Upper lobe of right lung (tissue), 1 donor: ENCODE data around the gene UIMC1. TPM values are rescaled to one million over a fixed set of nuclear protein-coding genes. Genes with fewer than 3 reads are reported as not detected.

ENCODE experiments used
- ATAC-seq: fragments of 200-7000 bp; cut with Tn5 transposase; one replicate; pipeline ENCODE4 v1.9.1; 2020; ENCODE audit warnings: mild to moderate bottlenecking, moderate library complexity
- DNase-seq: peaks from one replicate; pipeline ENCODE4 v3.0.0-alpha.2; 2020
- H3K27ac ChIP-seq: fragments of 200-600 bp; one replicate; pipeline ENCODE4 v1.8.0; 2022
- H3K27me3 ChIP-seq: fragments of 200-600 bp; one replicate; pipeline ENCODE4 v1.8.0; 2022; ENCODE audit warnings: mild to moderate bottlenecking
- H3K36me3 ChIP-seq: fragments of 200-600 bp; one replicate; pipeline ENCODE4 v1.8.0; 2022
- H3K4me1 ChIP-seq: fragments of 200-600 bp; one replicate; pipeline ENCODE4 v1.8.0; 2022
- H3K4me3 ChIP-seq: fragments of 200-600 bp; one replicate; pipeline ENCODE4 v1.8.0; 2022; ENCODE audit warnings: mild to moderate bottlenecking
- H3K9me3 ChIP-seq: fragments of 200-600 bp; one replicate; pipeline ENCODE4 v1.8.0; 2022
- intact Hi-C: fragments of 100-400 bp; cut with DNase I; formaldehyde crosslinking; loops from one replicate; pipeline ENCODE4 v1.11.0; 2022
- total RNA-seq: library from RNA; stranded (reverse); fragmentation: NEBNext Ultra II Directional; extraction: Animal tissue kit (Norgen Biotek cat#: 25700); gene quantifications from one replicate; pipeline ENCODE4 v1.2.1, GENCODE V29; 2021
- TF ChIP-seq, protein P1 (sequence below): fragments of 200-600 bp; IDR thresholded peaks from one replicate; pipeline ENCODE4 v1.8.0; 2022; ENCODE audit warnings: antibody characterized with exemption
- donor health status: DM: no; HTN: yes; CAD: no; lungs with severe emphysema.

UIMC1 gene
- total RNA-seq, 1 donor from 2014 or later = 35.4 TPM

- no peaks in the 10 kb centered on the region for H3K27me3 ChIP-seq
- peak overlapping the region; percentile 24 for H3K4me3 ChIP-seq
Measured at GRCh38 chr5:176897263-176897662, 109.3 kb downstream of the UIMC1 start.

GRCh38 chr5:176895831-176896230 is 110.7 kb downstream of the UIMC1 start:
- peak overlapping the region; percentile 2 for H3K27ac ChIP-seq
- intact Hi-C loops = no loop called here

More at GRCh38 chr5:176897263-176897662, 109.3 kb downstream of the UIMC1 start:
- H3K4me1 ChIP-seq = peaks cover 22% of the 10 kb centered on the region
- DNase-seq (no peak), ATAC-seq (no peak)
- TF ChIP-seq, protein P1, sequence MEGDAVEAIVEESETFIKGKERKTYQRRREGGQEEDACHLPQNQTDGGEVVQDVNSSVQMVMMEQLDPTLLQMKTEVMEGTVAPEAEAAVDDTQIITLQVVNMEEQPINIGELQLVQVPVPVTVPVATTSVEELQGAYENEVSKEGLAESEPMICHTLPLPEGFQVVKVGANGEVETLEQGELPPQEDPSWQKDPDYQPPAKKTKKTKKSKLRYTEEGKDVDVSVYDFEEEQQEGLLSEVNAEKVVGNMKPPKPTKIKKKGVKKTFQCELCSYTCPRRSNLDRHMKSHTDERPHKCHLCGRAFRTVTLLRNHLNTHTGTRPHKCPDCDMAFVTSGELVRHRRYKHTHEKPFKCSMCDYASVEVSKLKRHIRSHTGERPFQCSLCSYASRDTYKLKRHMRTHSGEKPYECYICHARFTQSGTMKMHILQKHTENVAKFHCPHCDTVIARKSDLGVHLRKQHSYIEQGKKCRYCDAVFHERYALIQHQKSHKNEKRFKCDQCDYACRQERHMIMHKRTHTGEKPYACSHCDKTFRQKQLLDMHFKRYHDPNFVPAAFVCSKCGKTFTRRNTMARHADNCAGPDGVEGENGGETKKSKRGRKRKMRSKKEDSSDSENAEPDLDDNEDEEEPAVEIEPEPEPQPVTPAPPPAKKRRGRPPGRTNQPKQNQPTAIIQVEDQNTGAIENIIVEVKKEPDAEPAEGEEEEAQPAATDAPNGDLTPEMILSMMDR = no peak
- intact Hi-C loops = no loop called here
- H3K27ac ChIP-seq = no peak overlapping the region
- no peaks in the 10 kb centered on the region for H3K36me3 ChIP-seq
- no peaks in the 10 kb centered on the region for H3K9me3 ChIP-seq

DNA sequence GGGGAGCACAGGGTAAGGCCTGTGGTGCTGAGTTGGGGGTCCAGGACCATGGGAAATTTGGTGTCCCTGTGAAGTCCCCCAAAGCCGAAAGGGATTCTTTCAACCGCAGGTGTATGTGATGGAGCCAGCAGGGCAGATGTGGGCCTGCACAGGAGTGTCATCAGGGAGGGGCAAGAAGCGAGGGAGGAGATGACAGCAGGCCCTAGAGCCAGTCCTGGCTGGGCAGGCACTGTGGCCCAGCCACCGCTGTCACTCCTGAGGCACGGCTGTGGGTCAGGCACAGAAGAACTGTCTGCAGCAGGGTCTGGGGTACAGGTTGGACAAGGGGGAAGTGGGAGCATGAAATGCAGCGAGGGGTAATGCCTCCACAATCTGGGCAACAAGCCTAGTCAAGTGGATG is 112.3 kb downstream of the UIMC1 start:
- DNase-seq = no peak
- TF ChIP-seq, protein P1 = no peak
- Histone ChIP-seq H3K9me3 (no peaks in the 10 kb centered on the region), H3K27me3 (no peaks in the 10 kb centered on the region), H3K4me3 (no peak overlapping the region), H3K4me1 (peaks cover 5% of the 10 kb centered on the region), H3K27ac (no peak overlapping the region), H3K36me3 (no peaks in the 10 kb centered on the region)
- ATAC-seq = no peak
- intact Hi-C loops = no loop called here

More at GRCh38 chr5:176895831-176896230, 110.7 kb downstream of the UIMC1 start:
- Histone ChIP-seq H3K9me3 (no peaks in the 10 kb centered on the region), H3K27me3 (no peaks in the 10 kb centered on the region), H3K4me3 (no peak overlapping the region), H3K4me1 (peaks cover 20% of the 10 kb centered on the region), H3K36me3 (no peaks in the 10 kb centered on the region)
- ATAC-seq (no peak), DNase-seq (no peak)
- TF ChIP-seq, protein P1 = no peak

DNA sequence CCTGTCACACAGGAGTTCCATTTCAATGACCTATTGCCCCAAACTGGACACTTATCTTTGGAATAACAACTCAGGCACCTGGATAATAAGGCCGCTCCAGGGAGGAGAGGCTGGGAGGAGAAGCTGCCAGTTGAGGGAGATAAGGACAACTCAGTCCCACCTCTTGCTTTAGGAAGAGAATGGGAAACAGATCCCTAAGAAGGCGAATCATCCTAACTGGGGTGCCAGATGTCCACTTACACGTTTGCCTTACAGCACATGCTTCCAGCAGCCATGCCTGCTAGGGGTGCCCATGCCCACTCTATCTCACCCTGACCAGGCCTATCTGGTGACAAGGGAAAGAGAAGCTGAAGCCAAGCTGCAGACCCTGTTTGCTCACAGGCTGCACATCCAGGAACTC is 113.9 kb downstream of the UIMC1 start:
- no peaks in the 10 kb centered on the region for H3K4me1 ChIP-seq
- ATAC-seq (no peak), DNase-seq (no peak)
- H3K27me3 ChIP-seq = no peaks in the 10 kb centered on the region
- H3K9me3 ChIP-seq = no peaks in the 10 kb centered on the region
- TF ChIP-seq, protein P1 = no peak
- intact Hi-C loops = no loop called here
- no peaks in the 10 kb centered on the region for H3K36me3 ChIP-seq
- H3K4me3 ChIP-seq = no peak overlapping the region
- H3K27ac ChIP-seq = no peak overlapping the region

DNA sequence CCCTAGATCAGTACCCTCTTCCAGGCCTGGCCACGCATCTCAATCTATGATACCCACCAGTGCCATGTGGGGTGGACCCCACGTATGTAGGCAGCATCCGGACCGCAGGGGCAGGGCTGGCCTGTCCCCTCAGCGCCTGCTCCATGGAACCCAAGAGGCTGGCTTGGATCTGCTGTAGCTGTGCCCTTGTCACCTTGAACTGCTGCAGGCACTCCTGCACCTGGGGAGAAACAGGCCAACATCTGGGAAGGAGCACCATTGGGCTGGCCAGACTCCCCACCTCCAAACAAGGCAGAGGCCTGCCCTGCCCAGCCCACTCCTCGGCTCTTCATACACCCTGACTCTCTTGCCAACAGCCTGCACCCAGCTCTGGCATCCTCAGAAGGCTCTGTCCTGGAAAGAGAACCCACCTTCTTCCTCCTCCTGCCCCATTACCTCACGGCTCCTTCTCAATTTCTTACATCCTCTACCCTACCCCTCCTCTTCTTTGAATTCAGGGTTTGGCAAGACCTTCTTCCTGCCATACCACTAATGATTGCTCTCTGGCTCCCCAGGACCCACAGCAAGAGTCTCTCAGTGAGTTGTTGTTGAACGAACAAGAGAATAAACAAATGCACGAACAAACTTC is 115.1 kb downstream of the UIMC1 start:
- Histone ChIP-seq H3K4me3 (no peak overlapping the region), H3K4me1 (no peaks in the 10 kb centered on the region), H3K27me3 (no peaks in the 10 kb centered on the region), H3K27ac (no peak overlapping the region), H3K9me3 (no peaks in the 10 kb centered on the region), H3K36me3 (no peaks in the 10 kb centered on the region)
- TF ChIP-seq, protein P1 = no peak
- ATAC-seq (no peak), DNase-seq (no peak)
- intact Hi-C loops = no loop called here
